GM18909 (cell line): ENCODE results near the gene JAM3.

Experiments used
- ATAC-seq: cut with Tn5 transposase; IDR thresholded peaks from one replicate; pipeline ENCODE4 v1.9.1; 2021; ENCODE audit warnings: mild to moderate bottlenecking; ENCODE audit not compliant: unreplicated experiment, poor library complexity

JAM3 gene

DNA sequence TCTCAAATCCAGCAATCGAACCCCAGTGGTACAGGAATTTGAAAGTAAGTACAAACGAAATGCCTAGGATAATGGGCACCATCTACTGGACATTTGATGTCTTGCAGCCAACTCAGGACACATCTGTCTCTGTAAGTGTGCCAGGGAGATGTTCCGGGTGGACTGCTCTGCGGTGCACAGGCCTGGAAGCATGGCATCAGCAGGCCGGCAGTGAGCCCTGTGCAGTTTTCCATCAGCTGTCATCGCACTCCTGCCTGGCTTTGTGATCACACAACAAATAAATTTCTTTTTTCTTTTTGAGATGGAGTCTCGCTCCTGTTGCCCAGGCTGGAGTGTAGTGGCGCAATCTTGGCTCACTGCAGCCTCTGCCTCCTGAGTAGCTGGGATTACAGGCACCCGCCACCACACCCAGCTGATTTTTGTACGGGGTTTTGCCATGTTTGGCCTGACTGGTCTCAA lies 71.0 kb downstream of the JAM3 start:
- ATAC-seq, result peak; percentile 72

DNA sequence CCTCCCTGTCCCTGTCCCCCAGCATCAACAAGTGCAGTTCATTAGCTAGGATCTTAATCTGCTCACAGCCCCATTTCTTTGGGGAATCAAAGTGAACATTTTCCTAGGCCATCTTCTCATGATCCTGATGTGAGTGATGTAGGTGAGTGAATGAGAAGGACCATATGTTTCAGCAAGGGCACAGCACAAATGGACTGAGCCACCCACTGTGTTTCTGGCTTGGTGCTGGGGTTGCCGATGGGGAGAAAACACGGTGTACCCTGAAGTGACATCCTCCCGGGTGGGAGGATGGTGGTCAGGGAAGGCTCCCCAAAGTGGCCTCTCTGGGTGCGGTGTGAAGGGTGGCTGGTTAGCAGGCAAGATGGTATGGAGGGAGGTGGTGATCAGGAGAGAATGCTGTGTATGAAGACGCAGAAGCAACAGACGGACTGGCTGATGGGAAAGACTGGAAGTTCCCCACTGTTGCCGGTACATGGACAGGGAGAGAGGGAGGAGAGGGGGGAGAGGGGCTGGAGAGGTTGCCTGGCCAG lies 72.2 kb downstream of the JAM3 start:
- no peak for ATAC-seq

- no peak for ATAC-seq
Observed at GRCh38 chr11:134142536-134142935, 73.7 kb downstream of the JAM3 start.

DNA sequence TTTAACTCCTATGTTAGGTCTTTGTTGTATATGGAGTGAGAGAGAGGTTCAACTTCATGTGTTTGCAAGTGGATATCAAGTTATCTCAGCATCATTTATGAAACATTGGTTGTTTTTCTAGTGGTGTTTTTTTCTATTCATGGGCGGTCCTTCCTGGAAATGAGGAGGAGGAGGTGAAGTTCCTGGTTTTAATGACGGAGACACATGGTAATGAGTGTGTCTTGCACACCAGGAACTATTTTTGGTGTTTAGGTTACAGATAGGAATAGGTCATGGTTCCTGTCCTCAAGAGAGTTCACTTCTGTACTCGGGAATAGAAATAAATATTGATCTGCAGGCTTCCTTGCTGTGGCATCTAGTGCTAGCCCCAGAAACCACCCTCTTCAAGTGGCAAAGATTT lies 74.9 kb downstream of the JAM3 start:
- no peak for ATAC-seq

DNA sequence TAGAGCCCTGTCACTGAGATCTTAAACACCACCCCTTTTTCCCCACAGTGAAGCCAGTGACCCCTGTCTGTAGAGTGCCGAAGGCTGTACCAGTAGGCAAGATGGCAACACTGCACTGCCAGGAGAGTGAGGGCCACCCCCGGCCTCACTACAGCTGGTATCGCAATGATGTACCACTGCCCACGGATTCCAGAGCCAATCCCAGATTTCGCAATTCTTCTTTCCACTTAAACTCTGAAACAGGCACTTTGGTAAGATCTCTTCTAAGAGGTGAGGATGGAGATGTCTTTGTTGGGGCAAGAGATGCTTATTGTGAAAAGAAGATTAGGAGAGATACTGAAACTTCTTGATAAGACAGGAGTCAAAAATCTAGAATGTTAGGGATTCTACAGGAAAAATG lies 75.9 kb downstream of the JAM3 start:
- ATAC-seq, result no peak

- no peak for ATAC-seq
Observed at GRCh38 chr11:134145715-134146114, 76.8 kb downstream of the JAM3 start.

DNA sequence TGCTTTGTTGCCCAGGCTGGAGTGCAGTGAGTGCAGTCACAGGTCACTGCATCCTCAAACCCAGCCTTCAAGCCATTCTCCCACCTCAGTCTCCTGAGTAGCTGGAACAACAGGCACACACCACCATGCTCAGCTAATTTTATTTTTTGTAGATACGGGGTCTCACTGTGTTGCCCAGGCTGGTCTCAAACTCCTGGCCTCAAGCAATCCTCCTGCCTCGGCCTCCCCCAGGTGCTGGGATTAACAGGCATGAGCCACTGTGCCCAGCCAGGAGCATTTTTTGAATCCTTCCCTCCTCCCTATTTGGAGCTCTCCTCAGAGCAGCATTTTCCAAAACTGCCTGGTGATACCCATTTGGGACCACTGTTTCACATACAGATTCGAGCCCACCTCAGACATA lies 77.7 kb downstream of the JAM3 start:
- ATAC-seq, result no peak

DNA sequence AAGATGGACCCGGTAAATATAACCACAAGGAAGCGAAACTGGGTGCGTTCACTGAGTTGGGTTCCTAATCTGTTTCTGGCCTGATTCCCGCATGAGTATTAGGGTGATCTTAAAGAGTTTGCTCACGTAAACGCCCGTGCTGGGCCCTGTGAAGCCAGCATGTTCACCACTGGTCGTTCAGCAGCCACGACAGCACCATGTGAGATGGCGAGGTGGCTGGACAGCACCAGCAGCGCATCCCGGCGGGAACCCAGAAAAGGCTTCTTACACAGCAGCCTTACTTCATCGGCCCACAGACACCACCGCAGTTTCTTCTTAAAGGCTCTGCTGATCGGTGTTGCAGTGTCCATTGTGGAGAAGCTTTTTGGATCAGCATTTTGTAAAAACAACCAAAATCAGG lies 80.5 kb downstream of the JAM3 start:
- ATAC-seq, result no peak

GRCh38 chr11:134150195-134150903 lies 81.5 kb downstream of the JAM3 start:
- no peak for ATAC-seq

GRCh38 chr11:134151083-134151747 lies 82.3 kb downstream of the JAM3 start:
- no peak for ATAC-seq

GRCh38 chr11:134152696-134153095 lies 83.8 kb downstream of the JAM3 start:
- ATAC-seq, result no peak

GRCh38 chr11:134153147-134153905 lies 84.5 kb downstream of the JAM3 start:
- no peak for ATAC-seq

DNA sequence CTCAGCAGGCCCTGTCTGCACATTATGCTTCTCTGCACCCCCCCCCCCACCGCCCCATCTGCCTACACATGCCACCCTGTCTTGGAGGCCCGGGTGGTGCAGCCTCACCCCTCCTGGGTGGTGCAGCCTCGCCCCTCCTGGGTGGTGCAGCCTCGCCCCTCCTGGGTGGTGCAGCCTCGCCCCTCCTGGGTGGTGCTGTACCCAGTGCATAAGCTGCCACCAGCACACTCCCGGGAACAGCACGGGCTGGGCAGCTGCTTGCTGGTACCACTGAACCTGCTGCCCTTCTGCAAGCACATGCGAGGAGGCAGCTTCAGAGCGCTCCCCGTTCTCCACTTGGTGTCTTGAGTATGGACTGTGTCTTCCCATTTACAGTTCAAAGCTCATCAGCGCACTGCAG lies 85.6 kb downstream of the JAM3 start:
- ATAC-seq, result no peak

DNA sequence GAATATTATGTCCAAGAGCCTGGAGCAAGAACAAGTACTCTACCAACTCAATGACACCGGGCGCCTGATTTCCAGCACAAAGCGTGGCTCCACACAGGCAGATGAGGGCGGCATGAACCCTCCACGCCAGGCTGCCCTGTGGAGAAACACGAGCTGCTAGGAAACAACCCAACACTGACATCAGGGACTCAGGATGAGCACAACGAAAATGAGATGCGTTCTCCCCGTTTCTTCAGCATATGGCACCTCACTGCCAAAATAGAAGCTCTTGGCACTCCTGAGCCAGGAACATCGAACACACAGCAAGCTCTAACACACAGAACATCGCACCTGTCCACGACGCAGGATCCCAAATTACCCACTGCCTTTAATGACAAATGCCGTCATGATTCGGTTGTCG lies 86.6 kb downstream of the JAM3 start:
- no peak for ATAC-seq

DNA sequence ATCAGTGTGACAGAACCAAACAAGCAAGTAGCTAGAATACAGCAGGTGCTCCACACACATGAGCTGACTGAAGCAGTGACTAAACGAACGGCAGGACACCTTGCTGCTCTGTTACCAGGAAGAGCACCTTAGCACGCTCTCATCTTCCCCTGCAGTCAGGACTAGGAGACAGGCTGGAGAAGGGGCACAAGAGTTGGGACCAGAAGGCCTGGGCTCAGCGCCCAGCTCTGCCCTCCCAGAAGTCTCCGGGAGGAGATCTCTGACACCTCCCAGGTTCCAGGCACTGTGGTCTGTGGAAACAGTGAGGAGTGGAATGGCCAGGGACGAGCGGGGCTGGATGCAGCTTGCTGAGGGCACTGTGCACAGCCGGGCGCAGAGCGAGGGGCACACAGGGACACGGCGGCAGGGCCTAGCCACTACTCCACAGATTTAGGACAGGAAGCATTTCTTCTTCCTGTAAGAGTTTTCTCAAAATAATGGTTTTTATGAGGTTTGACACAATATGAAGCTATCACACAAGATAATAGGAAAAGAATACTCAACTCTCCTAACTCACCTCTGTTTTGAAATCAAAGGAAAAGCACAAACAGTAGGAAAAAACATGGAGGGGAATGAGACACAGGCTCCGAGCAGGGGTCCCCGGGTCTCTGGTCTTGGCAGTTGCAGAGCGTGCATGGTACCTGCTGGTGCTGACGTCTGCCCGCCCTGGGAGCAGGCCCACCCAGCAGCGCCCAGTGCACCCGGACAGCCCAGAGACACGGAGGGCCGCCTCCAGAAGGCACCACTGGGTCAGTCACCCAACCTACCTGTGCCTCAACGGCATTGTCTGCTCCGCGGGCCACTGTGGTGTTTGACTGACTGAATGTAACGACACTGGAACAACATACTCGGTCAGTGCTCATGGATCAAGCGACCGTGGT lies 87.3 kb downstream of the JAM3 start:
- ATAC-seq, result no peak

- ATAC-seq, result no peak
Observed at GRCh38 chr11:134157451-134157850, 88.6 kb downstream of the JAM3 start.

GRCh38 chr11:134158023-134158422 lies 89.2 kb downstream of the JAM3 start:
- ATAC-seq, result no peak

- ATAC-seq, result no peak
Observed at GRCh38 chr11:134159652-134160051, 90.8 kb downstream of the JAM3 start.

- no peak for ATAC-seq
Observed at GRCh38 chr11:134164490-134165370, 95.9 kb downstream of the JAM3 start.
